Measurements from ENCODE around the gene NOD1.

DNA sequence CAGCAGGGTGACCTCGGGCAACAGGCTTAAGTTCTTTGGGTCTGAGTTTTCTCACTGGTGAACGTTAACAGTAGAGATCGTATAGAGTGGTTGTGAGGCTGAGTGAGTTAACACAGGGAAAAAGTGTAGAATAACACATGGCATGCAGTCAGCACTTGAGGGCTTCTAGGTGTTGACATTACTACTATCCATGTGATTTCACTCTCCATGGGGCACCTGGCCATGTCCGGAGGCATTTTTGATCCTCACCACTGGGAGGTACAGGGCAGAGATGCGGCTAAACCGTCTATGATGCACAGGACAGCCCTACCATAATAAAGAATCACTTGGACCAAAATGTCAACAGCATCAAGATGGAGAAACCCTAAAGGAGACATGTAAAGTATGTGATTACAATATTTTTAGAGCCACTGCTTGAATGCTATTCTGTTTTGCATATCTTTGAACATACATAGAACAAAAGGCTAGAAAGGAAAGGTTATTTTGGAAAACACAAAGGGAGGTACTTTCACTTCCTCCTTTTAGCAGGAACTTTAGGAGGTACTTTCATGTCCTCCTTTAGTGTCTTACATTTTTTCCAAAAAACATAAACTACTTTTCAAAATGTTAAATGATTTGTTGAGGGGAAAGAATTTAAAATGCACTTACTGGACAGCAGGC lies 44.3 kb downstream of the NOD1 start:
- TF ChIP-seq POLR2A (IDR thresholded peaks at IDR 0.05): no peak
- TF ChIP-seq, protein P1, sequence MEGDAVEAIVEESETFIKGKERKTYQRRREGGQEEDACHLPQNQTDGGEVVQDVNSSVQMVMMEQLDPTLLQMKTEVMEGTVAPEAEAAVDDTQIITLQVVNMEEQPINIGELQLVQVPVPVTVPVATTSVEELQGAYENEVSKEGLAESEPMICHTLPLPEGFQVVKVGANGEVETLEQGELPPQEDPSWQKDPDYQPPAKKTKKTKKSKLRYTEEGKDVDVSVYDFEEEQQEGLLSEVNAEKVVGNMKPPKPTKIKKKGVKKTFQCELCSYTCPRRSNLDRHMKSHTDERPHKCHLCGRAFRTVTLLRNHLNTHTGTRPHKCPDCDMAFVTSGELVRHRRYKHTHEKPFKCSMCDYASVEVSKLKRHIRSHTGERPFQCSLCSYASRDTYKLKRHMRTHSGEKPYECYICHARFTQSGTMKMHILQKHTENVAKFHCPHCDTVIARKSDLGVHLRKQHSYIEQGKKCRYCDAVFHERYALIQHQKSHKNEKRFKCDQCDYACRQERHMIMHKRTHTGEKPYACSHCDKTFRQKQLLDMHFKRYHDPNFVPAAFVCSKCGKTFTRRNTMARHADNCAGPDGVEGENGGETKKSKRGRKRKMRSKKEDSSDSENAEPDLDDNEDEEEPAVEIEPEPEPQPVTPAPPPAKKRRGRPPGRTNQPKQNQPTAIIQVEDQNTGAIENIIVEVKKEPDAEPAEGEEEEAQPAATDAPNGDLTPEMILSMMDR (IDR thresholded peaks at IDR 0.05): no peak
- TF ChIP-seq POLR2AphosphoS5 (IDR thresholded peaks at IDR 0.05): no peak

Measured in prostate gland (tissue), 2 donors.